Tibial nerve (tissue), 3 donors: ENCODE measurements around the gene TRIM17.

Experiments used
- CTCF ChIP-seq, 5 experiments: fragments of 200-600 bp in 3 of 5; fragments of 450-650 bp in 2 of 5; sonication (generic) in 3 of 5; IDR thresholded peaks; one replicate each; pipeline ENCODE4 v1.5.1; 2016 to 2019; ENCODE audit warnings: antibody characterized with exemption in 5 of 5, mild to moderate bottlenecking in 3 of 5, moderate library complexity in 2 of 5
- POLR2A ChIP-seq, 2 donors: fragments of 450-650 bp; IDR thresholded peaks; one replicate each; pipeline ENCODE4 v1.6.1; 2017; ENCODE audit warnings: antibody characterized with exemption in 2 of 2, mild to moderate bottlenecking in 2 of 2, moderate library complexity in 2 of 2

GRCh38 chr1:228428412-228428811 lies 11.8 kb upstream of the TRIM17 start:
- TF ChIP-seq CTCF (IDR thresholded peaks at IDR 0.05) (no peak), POLR2A (IDR thresholded peaks at IDR 0.05) (no peak)
